Posterior vena cava (tissue), 2 donors: ENCODE data around the gene PYGL. TPM values are rescaled to one million over a fixed set of nuclear protein-coding genes. Genes with fewer than 3 reads are reported as not detected.
"Not testable (repeated sequence)": the region's sequence is repeated elsewhere in the genome, so short reads cannot be mapped to it uniquely, and the experiment has no call there.

Experiments used
- DNase-seq: peaks from one replicate; pipeline ENCODE4 v3.0.0-alpha.2; 2020; ENCODE audit warnings: low spot score
- intact Hi-C, 2 donors: fragments of 100-400 bp; cut with DNase I; formaldehyde crosslinking; loops; one replicate each; pipeline versions ENCODE4 v1.14.1 to v1.14.2; 2022 to 2023
- total RNA-seq, 2 donors: library from RNA; stranded (reverse); fragmentation: NEBNext Ultra II Directional; extraction: Animal tissue kit (Norgen Biotek cat#: 25700); gene quantifications; one replicate each; pipeline ENCODE4 v1.2.1, GENCODE V29; 2021
- donor health status: DM: yes; HTN: yes; CAD: no.
- donor health status: DM: yes; HTN: yes; CAD: no.

PYGL gene
- total RNA-seq, 2 donors from 2014 or later: 45.5 to 52.0 TPM

GRCh38 chr14:50896421-50896820, 47.9 kb downstream of the PYGL start:
- intact Hi-C loops, DNase-seq: not testable (repeated sequence)

GRCh38 chr14:50892255-50892654, 52.0 kb downstream of the PYGL start:
- no peak for DNase-seq
- intact Hi-C loops: no loop called here

GRCh38 chr14:50887476-50887875, 56.8 kb downstream of the PYGL start:
- intact Hi-C loops: no loop called here
- no peak for DNase-seq

GRCh38 chr14:50883827-50884197, 60.5 kb downstream of the PYGL start:
- intact Hi-C loops: no loop called here
- DNase-seq: no peak

- no peak for DNase-seq
- intact Hi-C loops: no loop called here
Observed at GRCh38 chr14:50882932-50883826, 61.1 kb downstream of the PYGL start.

GRCh38 chr14:50875359-50876070, 68.8 kb downstream of the PYGL start:
- DNase-seq: no peak
- intact Hi-C loops: no loop called here

- no peak for DNase-seq
- intact Hi-C loops: no loop called here
Observed at GRCh38 chr14:50874757-50875156, 69.5 kb downstream of the PYGL start.

GRCh38 chr14:50871914-50872732, 72.2 kb downstream of the PYGL start, which contains the start of gene ABHD12B:
ABHD12B (plus strand) TSS chr14:50872053; CDS start chr14:50872175, 122 bp downstream.
- DNase-seq: no peak
- intact Hi-C loops: no loop called here

- intact Hi-C loops: no loop called here
- DNase-seq: no peak
Observed at GRCh38 chr14:50871228-50871627, 73.1 kb downstream of the PYGL start.

GRCh38 chr14:50865391-50866076, 78.7 kb downstream of the PYGL start:
- no peak for DNase-seq
- intact Hi-C loops: no loop called here

GRCh38 chr14:50864946-50865345, 79.3 kb downstream of the PYGL start:
- intact Hi-C loops: no loop called here
- DNase-seq: no peak

- intact Hi-C loops: no loop called here
- no peak for DNase-seq
Observed at GRCh38 chr14:50864237-50864636, 80.0 kb downstream of the PYGL start.

GRCh38 chr14:50862036-50862570, 82.2 kb downstream of the PYGL start:
- intact Hi-C loops: no loop called here
- DNase-seq: no peak

- intact Hi-C loops: no loop called here
- DNase-seq: peak; percentile 92
Observed at GRCh38 chr14:50860478-50861086, 83.7 kb downstream of the PYGL start.

GRCh38 chr14:50859296-50859624, 85.0 kb downstream of the PYGL start:
- intact Hi-C loops: no loop called here
- DNase-seq: no peak

- intact Hi-C loops: no loop called here
- DNase-seq: no peak
Observed at GRCh38 chr14:50856660-50857059, 87.6 kb downstream of the PYGL start.

- intact Hi-C loops: no loop called here
- DNase-seq: no peak
Observed at GRCh38 chr14:50855558-50855957, 88.7 kb downstream of the PYGL start.
